Tibial artery (tissue), 4 donors: ENCODE measurements around the gene ANTXRL.
"Not testable (repeated sequence)": the region's sequence is repeated elsewhere in the genome, so short reads cannot be mapped to it uniquely, and the experiment has no call there.

Experiments used
- DNase-seq, 2 donors: peaks; one replicate each; pipeline ENCODE4 v3.0.0-alpha.2; 2019
- H3K27ac ChIP-seq, 2 donors: fragments of 200-600 bp; sonication (generic) in 1 of 2; 1 replicate in 1 of 2; 2 replicates in 1 of 2; pipeline ENCODE4 v1.5.1; 2018 to 2019; ENCODE audit warnings: mild to moderate bottlenecking in 1 of 2
- H3K27me3 ChIP-seq, 2 donors: fragments of 200-600 bp; sonication (generic) in 1 of 2; one replicate each; pipeline versions ENCODE4 v1.5.1 to v1.6.0; 2016 to 2019
- H3K36me3 ChIP-seq, 3 donors: fragments of 200-600 bp; sonication (generic) in 2 of 3; one replicate each; pipeline ENCODE4 v1.5.1; 2016 to 2019; ENCODE audit warnings: mild to moderate bottlenecking in 2 of 3
- H3K4me1 ChIP-seq, 4 donors: fragments of 200-600 bp; sonication (generic) in 2 of 4; 1 replicate in 3 of 4; 2 replicates in 1 of 4; pipeline ENCODE4 v1.5.1; 2016 to 2019
- H3K4me3 ChIP-seq, 2 donors: fragments of 200-600 bp; sonication (generic) in 1 of 2; 1 replicate in 1 of 2; 2 replicates in 1 of 2; pipeline ENCODE4 v1.5.1; 2018 to 2019; ENCODE audit warnings: mild to moderate bottlenecking in 2 of 2
- H3K9me3 ChIP-seq, 3 donors: fragments of 200-600 bp; sonication (generic) in 1 of 3; one replicate each; pipeline ENCODE4 v1.5.1; 2016 to 2019
- intact Hi-C: fragments of 100-400 bp; cut with DNase I; formaldehyde crosslinking; loops from one replicate; pipeline ENCODE4 v1.15.0; 2023; ENCODE audit warnings: low total_unique reads
- TF ChIP-seq, protein P1 (sequence below), 2 experiments: fragments of 200-600 bp in 1 of 2; fragments of 450-650 bp in 1 of 2; IDR thresholded peaks; one replicate each; pipeline ENCODE4 v1.5.1; 2017 to 2019; ENCODE audit warnings: antibody characterized with exemption in 2 of 2, mild to moderate bottlenecking in 1 of 2, moderate library complexity in 1 of 2

Gene ANTXRL

DNA sequence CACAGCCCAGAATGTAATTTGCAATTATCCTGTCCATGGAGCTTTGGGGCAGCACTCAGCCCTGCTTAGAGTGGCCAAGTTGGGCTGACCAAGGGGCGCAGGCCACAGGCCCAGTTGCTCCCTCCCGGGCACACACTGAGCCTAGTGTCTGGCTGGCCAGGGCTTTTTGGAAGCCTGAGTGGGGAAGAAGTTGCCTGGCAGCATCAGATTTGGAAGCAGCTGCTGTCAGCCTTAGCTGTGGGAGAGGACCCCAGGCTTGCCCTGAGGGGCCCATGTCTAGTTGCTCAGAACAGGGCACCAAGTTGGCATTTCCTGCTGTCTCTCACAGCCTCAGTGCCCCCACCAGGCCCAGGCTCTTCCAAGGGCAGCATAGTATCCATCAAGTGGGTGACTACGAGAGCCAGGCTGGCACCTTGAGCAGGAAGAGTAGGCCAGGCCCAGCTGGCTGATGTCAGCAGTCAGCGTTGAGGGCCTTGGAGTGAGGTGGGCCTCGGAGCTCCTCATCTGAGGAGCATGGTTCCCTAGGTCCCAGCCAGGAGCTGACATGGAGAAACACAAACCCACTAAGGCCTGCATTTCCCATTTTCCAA lies 14.4 kb downstream of the ANTXRL start:
- H3K36me3 ChIP-seq, result no peaks in the 10 kb centered on the region

DNA sequence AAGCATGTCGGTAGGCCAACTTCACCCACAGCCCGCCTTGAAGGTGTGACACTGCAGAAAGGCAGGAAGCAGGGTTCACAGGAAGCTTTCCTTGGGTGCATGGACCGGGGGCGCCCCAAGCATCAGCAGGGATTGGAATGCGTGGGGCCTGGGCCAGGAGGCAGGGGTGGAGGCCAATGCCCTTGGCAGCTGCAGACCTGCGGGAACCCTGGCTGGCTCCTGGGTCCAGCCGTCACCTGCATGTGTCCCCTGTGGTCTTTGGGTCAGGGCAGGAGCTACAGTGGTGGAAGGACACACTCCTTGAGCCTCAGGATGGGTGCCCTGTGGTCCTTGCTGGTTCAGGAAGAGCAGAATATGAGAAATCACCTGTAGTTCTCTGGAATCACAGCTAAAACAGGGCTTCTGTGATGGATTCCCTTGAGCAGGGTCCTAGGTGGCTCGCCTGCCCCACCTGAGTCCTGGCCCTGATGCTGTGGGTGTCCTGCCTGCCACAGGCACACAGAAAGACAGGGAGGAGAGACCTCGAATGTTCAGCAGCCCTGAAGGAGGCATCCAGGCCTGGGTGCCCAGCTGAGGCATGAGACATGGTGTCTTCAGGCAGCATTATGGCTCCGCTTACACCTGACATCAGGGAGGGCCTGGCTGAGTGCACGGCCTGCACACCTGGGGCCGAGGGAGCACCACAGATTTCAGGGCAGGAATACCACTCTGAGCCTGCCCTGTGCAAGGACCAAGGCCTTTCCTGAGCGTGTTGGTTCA lies 15.1 kb downstream of the ANTXRL start:
- Histone ChIP-seq H3K36me3 (no peaks in the 10 kb centered on the region), H3K9me3 (no peaks in the 10 kb centered on the region), H3K27ac (no peak overlapping the region), H3K27me3 (peaks cover 0 to 7% of the 10 kb centered on the region in 2 donors), H3K4me3 (no peak overlapping the region), H3K4me1 (peaks cover 0 to 22% (median 7%) of the 10 kb centered on the region in 4 donors)
- intact Hi-C loops, result no loop called here
- TF ChIP-seq, protein P1, sequence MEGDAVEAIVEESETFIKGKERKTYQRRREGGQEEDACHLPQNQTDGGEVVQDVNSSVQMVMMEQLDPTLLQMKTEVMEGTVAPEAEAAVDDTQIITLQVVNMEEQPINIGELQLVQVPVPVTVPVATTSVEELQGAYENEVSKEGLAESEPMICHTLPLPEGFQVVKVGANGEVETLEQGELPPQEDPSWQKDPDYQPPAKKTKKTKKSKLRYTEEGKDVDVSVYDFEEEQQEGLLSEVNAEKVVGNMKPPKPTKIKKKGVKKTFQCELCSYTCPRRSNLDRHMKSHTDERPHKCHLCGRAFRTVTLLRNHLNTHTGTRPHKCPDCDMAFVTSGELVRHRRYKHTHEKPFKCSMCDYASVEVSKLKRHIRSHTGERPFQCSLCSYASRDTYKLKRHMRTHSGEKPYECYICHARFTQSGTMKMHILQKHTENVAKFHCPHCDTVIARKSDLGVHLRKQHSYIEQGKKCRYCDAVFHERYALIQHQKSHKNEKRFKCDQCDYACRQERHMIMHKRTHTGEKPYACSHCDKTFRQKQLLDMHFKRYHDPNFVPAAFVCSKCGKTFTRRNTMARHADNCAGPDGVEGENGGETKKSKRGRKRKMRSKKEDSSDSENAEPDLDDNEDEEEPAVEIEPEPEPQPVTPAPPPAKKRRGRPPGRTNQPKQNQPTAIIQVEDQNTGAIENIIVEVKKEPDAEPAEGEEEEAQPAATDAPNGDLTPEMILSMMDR (IDR thresholded peaks at IDR 0.05), result no peak
- DNase-seq, result peak in 1 of 2 donors; percentile 40

More for the DNA sequence above, 14.4 kb downstream of the ANTXRL start:
- Histone ChIP-seq H3K4me1 (peaks cover 0 to 16% (median 7%) of the 10 kb centered on the region in 4 donors), H3K4me3 (no peak overlapping the region), H3K27me3 (peaks cover 0 to 7% of the 10 kb centered on the region in 2 donors), H3K27ac (no peak overlapping the region), H3K9me3 (no peaks in the 10 kb centered on the region)
- DNase-seq, result peak in 1 of 2 donors; percentile 31
- TF ChIP-seq, protein P1 (IDR thresholded peaks at IDR 0.05), result no peak
- intact Hi-C loops, result no loop called here

DNA sequence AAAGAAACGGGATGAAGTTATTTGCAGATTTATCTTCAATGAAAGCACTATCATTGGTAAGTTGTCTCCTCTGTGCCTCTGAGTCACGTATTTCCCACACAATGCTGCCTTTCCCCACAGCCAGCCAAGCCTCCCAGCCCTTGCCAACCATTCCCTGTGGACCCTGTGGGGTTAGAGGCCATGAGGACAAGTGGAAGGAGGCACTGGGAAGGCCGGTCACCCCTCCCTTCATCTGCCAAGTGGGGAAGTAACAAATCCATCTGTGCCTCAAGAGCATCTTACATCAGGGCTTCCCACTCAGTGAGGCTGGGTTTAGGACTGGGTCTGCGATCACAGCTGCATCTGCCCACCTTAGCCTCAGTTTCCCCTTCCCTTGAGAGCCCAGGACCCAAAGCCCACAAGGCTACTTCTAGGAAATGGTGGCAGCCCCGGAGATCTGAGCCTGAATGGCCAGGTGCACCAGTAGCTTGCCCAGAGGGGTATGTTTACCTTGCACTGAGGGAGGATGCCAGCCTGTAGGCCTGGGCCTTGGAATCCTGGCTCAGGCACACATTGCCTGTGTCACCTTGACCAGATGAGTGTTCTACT lies 16.1 kb downstream of the ANTXRL start:
- H3K4me3 ChIP-seq, H3K36me3 ChIP-seq, H3K27ac ChIP-seq, H3K9me3 ChIP-seq, H3K27me3 ChIP-seq, intact Hi-C loops: not testable (repeated sequence)
- DNase-seq, result peak in 1 of 2 donors; percentile 58
- H3K4me1 ChIP-seq, result peaks cover 0 to 22% (median 7%) of the 10 kb centered on the region in 4 donors

DNA sequence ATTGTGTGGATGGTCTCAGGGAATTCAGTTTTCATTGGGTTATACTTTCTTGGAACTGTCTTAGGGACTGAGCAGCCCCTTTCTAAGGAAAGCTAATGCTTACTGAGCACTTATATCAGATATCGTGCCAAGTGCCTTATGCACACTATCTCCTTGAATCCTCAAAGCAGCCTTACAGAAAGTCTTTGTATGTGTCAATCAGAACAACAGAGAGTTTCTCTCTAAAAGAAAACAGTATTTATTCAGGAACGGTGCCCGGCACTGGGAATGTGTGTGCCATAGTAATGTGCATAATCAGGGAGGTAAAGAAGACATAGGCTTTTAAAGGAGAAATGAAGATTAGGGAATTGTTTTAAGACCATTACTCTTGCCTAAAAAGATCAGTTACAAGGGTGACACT lies 17.3 kb downstream of the ANTXRL start:
- TF ChIP-seq, protein P1 (IDR thresholded peaks at IDR 0.05), result no peak
- H3K4me3 ChIP-seq, result no peak overlapping the region
- H3K4me1 ChIP-seq, result peaks cover 0 to 22% (median 7%) of the 10 kb centered on the region in 4 donors
- DNase-seq, result no peak
- intact Hi-C loops, result no loop called here
- no peak overlapping the region for H3K27ac ChIP-seq
- H3K27me3 ChIP-seq, result no peaks in the 10 kb centered on the region
- no peaks in the 10 kb centered on the region for H3K9me3 ChIP-seq
- no peaks in the 10 kb centered on the region for H3K36me3 ChIP-seq

DNA sequence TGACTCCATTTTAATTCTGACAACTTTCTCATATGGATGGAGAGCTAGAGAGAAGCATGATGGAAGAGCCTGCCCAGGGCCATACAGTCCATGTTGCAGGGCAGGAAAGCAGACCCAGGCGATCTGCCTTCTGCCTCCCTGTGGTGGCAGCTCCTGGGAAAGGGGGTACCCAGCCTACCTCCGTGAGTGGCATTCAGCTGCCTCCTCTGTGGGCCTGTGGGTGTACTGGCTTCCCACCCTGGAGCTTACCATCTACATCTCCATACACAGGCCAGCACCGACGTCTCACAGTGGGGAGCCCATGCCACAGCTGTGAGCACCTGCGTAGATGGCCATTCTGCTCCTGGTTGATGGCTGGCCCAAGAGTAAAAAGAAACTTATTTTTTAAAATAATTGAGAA lies 17.9 kb downstream of the ANTXRL start:
- intact Hi-C loops, H3K27me3 ChIP-seq, H3K36me3 ChIP-seq, H3K9me3 ChIP-seq, H3K4me3 ChIP-seq, H3K27ac ChIP-seq: not testable (repeated sequence)
- DNase-seq, result peak in 1 of 2 donors; percentile 51
- H3K4me1 ChIP-seq, result peaks cover 0 to 22% (median 7%) of the 10 kb centered on the region in 4 donors

DNA sequence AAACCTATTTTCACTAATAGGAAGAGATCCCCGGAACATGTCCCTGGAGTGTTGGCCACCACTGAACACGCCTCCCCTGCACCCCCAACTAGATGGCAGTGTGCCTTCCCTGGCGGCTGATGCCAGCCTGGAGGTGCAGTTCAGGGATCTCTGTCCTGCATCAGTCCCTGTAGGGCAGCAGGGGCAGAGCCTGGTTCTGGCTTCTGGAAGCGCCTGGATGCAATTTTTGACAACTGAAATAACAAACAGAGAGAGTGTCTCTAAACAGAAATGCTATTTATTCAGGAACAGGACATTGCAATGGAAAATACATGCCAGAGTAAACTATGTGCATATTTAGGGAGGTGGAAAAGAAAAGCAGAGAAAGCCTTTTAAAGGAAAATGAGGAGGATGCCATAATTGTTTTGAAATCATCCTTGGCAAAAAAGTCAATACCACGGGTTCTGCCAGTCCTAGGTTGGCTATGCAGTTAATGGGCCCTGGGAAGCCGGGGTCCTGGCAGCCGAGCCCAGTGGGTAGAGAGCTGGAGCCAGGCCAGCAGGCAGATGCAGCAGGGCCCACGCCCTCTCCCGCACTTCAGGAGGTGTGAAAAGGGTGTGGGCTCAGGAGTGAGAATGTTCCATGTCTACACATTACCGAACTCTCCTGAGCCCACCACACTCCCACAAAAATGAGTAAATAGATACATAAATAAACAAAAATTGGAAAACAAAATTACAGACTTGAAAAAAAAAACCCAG lies 18.5 kb downstream of the ANTXRL start:
- H3K9me3 ChIP-seq, result no peaks in the 10 kb centered on the region
- no peaks in the 10 kb centered on the region for H3K27me3 ChIP-seq
- H3K4me3 ChIP-seq, result no peak overlapping the region
- H3K36me3 ChIP-seq, result no peaks in the 10 kb centered on the region
- H3K4me1 ChIP-seq, result peaks cover 0 to 22% (median 7%) of the 10 kb centered on the region in 4 donors
- TF ChIP-seq, protein P1 (IDR thresholded peaks at IDR 0.05), result no peak
- H3K27ac ChIP-seq, result no peak overlapping the region
- peak in 1 of 2 donors; percentile 54 for DNase-seq
- intact Hi-C loops, result no loop called here
